Activated CD4-positive, alpha-beta T cell treated with anti-CD3 and anti-CD28 coated beads, Interleukin-2, amount 10 ng/mL, durations not matched to agents 24 days and 14 days (primary cell): ENCODE measurements around the gene FSTL1. TPM values are rescaled to one million over a fixed set of nuclear protein-coding genes. Genes with fewer than 3 reads are reported as not detected.

Experiments
- total RNA-seq: library from RNA; stranded (reverse); gene quantifications from 2 replicates; pipeline ENCODE4 v1.2.3, GENCODE V29; 2022

Gene FSTL1
- total RNA-seq, 1 donor from 2014 or later = 0.26 TPM

Other genes with a start within 250 kb of the FSTL1 start
- 0.12 TPM in 1 of 2 replicates, not detected in the other for gene GPR156, start 165.8 kb downstream of the FSTL1 start, total RNA-seq
- gene LRRC58, start 101.6 kb downstream of the FSTL1 start, total RNA-seq = 28.1 and 29.4 TPM in 2 replicates
- 116 and 123 TPM in 2 replicates for gene NDUFB4, start 145.3 kb upstream of the FSTL1 start, total RNA-seq
- 0.19 and 0.24 TPM in 2 replicates for gene HGD, start 231.2 kb upstream of the FSTL1 start, total RNA-seq